ENCODE measurements around the gene HM13.

DNA sequence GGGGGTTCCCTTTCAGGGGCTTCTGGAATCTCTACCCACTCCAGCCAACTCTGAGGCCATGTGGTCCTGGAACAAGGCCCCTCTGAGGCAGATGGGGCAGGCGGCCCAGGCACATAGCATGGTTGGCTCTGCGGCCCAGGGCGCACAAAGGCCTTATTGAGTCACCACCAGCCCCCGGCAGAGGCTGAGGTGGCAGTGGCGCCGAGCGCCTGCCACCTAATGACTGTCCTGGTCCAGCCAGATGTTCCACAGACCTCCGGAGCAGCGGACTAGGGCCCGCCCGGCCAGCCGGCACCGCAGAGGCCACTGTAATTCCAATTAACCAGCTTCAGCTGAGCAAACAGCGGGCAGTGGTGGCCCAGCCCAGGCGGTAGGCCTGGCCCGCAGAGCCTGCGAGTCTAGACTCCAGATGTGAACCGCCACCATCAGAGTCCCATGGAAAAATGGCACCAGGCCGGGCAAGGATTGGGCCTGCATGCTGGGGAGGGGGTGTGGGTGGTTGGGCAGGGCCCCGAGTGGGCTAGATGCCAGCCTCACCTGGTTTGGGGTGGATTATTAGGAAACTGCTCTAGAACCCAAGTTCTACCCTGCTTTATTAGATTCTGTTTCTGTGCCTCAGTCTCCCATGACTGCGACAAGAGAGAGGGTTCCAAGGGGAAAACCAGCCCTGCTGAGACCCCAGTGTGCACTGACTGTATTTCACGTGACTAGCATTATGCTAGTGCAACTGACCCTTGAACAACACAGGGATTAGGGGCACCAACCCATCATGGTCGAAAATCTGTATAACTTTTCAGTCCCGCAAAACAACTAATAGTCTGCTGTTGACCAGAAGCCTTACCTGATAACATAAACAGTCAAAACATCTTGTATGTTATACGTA is 56.7 kb downstream of the HM13 start:
- TF ChIP-seq ZBTB33 (CRISPR knock-in tag; IDR thresholded peaks at IDR 0.05) (peak; percentile 55), ETV5 (CRISPR knock-in tag; IDR thresholded peaks at IDR 0.05; ENCODE audit: low read depth) (no peak), NFE2L1 (tag; IDR thresholded peaks at IDR 0.05; ENCODE audit: borderline replicate concordance, low read depth) (no peak), CTCF (IDR thresholded peaks at IDR 0.05 in 2 of 3, conservative IDR thresholded peaks at IDR 0.05 in 1 of 3; ENCODE audit: insufficient read depth in 2 of 3, low read depth in 1 of 3, low read length in 3 of 3) (no peak)
- TF ChIP-seq, protein P1, sequence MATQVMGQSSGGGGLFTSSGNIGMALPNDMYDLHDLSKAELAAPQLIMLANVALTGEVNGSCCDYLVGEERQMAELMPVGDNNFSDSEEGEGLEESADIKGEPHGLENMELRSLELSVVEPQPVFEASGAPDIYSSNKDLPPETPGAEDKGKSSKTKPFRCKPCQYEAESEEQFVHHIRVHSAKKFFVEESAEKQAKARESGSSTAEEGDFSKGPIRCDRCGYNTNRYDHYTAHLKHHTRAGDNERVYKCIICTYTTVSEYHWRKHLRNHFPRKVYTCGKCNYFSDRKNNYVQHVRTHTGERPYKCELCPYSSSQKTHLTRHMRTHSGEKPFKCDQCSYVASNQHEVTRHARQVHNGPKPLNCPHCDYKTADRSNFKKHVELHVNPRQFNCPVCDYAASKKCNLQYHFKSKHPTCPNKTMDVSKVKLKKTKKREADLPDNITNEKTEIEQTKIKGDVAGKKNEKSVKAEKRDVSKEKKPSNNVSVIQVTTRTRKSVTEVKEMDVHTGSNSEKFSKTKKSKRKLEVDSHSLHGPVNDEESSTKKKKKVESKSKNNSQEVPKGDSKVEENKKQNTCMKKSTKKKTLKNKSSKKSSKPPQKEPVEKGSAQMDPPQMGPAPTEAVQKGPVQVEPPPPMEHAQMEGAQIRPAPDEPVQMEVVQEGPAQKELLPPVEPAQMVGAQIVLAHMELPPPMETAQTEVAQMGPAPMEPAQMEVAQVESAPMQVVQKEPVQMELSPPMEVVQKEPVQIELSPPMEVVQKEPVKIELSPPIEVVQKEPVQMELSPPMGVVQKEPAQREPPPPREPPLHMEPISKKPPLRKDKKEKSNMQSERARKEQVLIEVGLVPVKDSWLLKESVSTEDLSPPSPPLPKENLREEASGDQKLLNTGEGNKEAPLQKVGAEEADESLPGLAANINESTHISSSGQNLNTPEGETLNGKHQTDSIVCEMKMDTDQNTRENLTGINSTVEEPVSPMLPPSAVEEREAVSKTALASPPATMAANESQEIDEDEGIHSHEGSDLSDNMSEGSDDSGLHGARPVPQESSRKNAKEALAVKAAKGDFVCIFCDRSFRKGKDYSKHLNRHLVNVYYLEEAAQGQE (IDR thresholded peaks at IDR 0.05; ENCODE audit: borderline replicate concordance), result no peak
- TF ChIP-seq, protein P1 (CRISPR knock-in tag; IDR thresholded peaks at IDR 0.05; ENCODE audit: low read depth), result no peak
